Retinal pigment epithelial cell (primary cell): ENCODE results near the gene WDR11.
A peak's percentile ranks its signal among the peaks of the same experiment; 100 is the strongest.

Source experiments
- DNase-seq: peaks from one replicate; pipeline ENCODE4 v3.0.0-alpha.2; 2010; ENCODE audit warnings: low read depth
- H3K4me3 ChIP-seq: 2 replicates; pipeline ENCODE4 v1.5.1; 2011; ENCODE audit warnings: mild to moderate bottlenecking, low read length, control low read depth, moderate library complexity
- CTCF ChIP-seq: conservative IDR thresholded peaks from 2 replicates; pipeline ENCODE4 v1.5.1; 2011; ENCODE audit warnings: low read depth, low read length, control low read depth, inconsistent platforms

Gene WDR11

GRCh38 chr10:120810298-120810697, 40.9 kb upstream of the WDR11 start:
- TF ChIP-seq CTCF = no peak
- DNase-seq = no peak
- no peak overlapping the region for H3K4me3 ChIP-seq

GRCh38 chr10:120813085-120813484, 38.1 kb upstream of the WDR11 start:
- no peak for TF ChIP-seq CTCF
- no peak overlapping the region for H3K4me3 ChIP-seq
- DNase-seq = no peak

GRCh38 chr10:120818301-120818700, 32.9 kb upstream of the WDR11 start:
- DNase-seq = no peak
- no peak for TF ChIP-seq CTCF

GRCh38 chr10:120819366-120819765, 31.8 kb upstream of the WDR11 start:
- TF ChIP-seq CTCF = no peak
- no peak for DNase-seq
- H3K4me3 ChIP-seq = no peak overlapping the region

More at GRCh38 chr10:120818301-120818700, 32.9 kb upstream of the WDR11 start:
- no peak overlapping the region for H3K4me3 ChIP-seq

GRCh38 chr10:120823266-120823665, 27.9 kb upstream of the WDR11 start:
- no peak overlapping the region for H3K4me3 ChIP-seq
- no peak for TF ChIP-seq CTCF
- DNase-seq = no peak

- H3K4me3 ChIP-seq = no peak overlapping the region
- DNase-seq = no peak
- TF ChIP-seq CTCF = peak; percentile 74
Measured at GRCh38 chr10:120824881-120825309, 26.3 kb upstream of the WDR11 start.

GRCh38 chr10:120825878-120826769, 25.0 kb upstream of the WDR11 start:
- no peak overlapping the region for H3K4me3 ChIP-seq
- no peak for DNase-seq
- no peak for TF ChIP-seq CTCF
